GM18526 (cell line): ENCODE data around the gene GOLT1A.

Source experiments
- POLR2A ChIP-seq: IDR thresholded peaks from 3 replicates; pipeline ENCODE4 v1.6.1; 2011; ENCODE audit not compliant: insufficient read length; ENCODE audit errors: extremely low read depth

GOLT1A gene

DNA sequence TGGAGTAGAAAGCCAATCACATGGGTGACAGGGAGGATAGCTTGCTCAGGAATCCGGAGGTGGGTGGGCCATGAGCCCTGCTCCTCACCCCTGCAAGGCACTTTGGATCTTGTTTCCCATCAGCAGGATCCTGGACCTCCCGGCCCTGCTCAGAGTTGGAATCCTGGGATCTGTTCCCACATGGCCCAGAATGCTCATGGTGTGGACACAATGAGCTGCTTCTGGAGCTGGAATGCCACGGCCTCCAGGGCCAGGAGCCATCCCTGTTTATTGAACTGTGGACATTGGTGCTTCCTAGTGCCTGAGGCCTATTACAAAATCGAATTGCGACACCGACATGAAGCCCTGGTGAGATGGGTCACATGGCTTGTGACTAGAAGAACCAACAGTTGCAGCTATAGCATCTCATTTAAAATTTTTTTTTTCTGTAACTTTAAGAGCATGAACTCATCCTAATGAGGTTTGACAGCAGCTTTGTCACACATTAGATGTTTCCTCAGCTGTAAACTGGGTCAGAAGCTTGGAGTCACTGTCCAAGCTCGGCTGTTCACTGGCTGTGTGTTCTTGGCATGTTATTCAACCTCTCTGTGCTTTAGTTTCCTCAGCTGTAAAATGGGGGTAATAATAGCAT lies 40.4 kb upstream of the GOLT1A start:
- no peak for TF ChIP-seq POLR2A

DNA sequence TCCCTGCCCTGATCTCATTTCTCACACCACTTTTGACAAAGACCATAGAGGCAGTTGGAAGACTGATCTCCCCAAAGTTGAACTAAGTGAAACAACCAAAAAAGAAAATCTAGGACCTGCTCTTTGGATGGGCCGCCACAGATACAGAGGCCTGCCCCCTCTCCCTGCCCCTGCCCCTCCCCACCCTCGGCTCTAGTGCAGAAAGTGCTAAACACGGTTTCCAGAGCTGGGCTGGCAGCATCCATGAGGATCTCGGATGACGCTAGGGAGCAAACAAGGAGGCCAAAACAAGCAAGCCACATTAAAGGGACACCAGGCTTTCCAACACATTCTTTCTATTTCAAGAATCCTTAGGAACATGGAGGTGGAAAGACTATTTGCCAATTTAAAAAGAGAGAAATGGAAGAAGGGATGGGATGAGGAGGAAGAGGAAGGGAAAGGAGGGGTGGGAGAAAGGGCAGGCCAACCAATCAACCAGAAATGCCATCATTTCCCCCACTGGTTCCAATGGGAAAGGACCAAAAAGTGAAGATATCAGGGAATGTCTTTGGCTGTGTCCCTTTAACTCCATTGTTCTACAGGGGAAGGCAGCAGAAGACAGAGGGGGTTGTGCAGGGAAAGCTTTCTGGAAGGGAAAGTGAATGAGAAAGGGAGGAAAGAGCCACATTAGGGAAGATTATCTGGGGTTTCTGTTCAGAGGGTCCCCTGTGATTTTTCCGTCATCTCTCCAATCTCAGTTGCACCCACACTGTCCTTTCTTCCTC lies 38.3 kb upstream of the GOLT1A start:
- TF ChIP-seq POLR2A: no peak

DNA sequence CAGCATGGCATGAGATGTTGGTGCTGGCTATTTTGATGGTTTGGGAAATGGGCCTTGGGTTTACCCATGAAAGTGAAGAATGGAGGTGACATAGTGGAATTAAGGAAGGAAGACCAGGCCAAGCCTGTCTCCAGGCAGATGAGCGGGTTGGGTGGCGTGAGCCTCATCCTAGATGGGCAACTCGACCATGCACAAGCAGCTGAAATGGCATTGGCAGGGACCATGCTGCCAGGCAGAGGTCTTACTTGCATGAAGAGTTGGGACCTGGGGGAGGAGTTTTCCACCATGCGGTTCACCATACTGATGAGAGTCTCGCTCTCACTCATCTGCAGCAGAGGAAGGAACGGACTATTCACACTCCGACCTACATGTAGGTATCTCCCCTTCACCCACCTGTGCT lies 37.5 kb upstream of the GOLT1A start:
- TF ChIP-seq POLR2A: no peak

DNA sequence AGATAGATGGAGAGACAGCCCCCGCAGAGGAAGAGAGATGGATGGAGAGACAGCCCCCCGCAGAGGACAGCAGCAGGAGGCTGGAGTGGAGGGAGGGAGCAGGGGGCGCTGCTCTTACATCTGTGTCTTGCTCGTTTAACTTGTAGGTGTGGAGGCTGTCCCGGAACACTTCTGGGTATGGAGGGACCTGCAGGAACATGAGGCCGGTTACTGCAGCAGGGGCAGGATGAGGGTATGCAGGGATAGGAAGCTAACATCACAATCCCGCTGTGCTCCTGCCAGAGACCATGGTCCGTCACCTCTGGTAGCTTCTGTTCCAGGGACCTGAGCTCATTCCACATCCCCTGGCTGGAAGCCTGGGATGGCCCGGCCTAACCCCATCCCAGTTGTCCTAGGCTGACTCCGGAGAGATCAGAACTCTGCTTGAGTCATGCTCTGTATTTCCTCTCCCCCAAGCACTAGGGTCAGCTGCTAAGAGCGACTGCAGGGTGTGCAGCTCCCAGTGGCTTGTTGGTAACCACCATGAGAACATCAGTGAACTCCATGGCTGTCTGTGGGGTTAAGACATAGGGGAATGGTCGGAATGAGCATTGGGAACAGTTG lies 36.7 kb upstream of the GOLT1A start:
- TF ChIP-seq POLR2A: no peak

DNA sequence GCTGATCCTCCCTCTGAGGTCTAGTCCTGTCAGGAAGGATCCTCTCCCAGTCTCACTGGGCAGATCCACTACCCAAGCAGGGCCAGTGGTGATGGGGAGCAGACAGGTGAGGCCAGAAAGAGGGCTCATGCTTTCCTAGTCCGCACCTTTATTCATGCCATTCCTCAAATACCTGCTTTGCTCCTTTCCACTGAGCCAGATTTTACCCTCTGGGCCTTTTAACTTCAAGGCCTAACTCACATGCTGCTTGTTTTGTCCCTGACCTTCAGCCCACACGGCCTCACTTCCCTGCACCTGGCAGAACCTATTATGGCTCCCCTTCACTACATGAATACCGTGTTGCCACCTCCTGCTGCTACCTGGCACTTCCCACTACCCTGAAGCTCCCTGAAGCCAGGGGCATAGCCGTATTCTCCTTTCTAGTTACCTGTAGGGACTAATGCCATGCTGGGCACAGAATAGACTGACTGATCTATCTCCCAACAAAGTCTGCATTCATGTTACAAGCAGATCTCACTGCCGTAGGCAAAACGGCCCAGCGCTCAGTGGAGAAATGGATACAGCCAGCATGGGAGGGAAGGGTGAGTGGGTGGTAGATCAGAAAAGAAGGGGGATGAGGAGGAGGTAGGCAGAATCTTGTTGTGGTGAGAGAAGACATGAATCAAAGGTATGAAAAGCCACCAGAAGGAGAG lies 36.1 kb upstream of the GOLT1A start:
- TF ChIP-seq POLR2A: no peak

DNA sequence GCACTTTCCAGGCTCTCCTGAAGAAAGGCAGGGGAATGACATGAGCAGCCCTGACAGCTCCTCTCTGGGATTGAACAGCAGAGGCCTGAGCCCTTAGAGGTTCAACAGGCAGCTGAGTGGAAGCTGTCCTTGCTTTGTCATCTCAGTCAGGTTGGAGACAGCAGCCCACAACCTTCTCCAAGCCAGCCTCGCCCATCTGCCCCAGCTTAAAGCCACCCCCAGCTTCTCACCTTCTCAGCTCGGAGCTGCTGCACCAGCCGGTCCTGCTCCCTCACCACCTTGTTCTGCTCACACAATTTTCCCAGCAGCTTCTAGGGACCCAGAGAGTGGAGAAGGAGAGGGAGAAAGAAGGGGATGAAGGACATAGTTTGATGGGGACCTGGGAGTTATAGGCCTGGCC lies 35.2 kb upstream of the GOLT1A start:
- no peak for TF ChIP-seq POLR2A

DNA sequence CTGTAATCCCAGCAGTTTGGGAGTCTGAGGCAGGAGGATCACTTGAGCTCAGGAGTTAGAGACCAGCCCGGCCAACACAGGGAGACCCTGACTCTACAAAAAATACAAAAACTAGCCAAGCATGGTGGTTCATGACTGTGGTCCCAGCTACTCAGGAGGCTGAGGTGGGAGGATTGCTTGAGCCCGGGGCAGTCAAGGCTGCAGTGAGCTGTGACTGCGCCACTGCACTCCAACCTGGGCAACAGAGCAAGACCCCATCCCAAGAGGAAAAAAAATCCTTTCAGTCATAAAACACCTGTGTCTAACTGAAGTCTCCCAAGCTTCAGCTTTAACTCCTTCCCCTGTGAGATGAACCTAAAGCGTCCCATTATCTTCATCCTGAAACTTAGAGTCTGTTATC lies 33.1 kb upstream of the GOLT1A start:
- no peak for TF ChIP-seq POLR2A

DNA sequence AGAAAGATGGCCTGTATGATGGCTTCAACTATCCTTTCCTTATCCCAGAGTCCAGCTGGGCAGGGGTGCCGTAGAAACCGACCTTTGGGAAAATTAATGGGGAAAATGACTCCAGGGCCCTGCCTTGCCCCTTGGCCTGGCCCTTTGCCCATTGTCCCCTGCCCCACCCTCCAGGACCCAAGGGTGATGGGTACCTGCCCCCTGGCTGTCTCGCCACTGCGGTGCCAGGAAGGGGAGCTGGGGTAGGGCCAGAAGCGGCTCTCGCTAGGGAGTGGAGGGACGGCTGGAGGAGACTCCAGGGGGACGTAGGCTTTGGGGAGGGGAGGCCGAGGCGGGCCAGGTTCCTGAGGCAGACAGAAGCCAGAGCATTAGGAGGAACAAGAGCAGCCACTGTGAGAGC lies 29.1 kb upstream of the GOLT1A start:
- no peak for TF ChIP-seq POLR2A

DNA sequence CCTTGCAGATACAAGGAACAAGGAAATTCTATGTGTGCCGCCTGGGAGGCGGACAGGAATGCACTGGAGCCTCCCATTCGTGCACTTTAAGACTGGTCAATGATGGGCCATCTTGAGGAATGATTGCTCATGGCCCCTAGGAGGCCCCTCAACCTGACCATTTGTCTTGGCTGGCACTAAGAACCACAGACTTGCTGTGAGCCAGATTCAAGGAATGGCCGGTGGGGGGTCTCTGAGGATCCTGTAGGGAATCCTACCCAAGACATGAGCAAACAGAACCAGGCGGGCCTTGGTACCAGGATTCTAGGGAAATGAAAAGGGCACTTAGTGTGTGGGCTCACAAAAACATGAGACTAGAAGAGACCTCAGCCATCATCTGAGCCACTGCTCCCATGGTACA lies 28.1 kb upstream of the GOLT1A start:
- no peak for TF ChIP-seq POLR2A

DNA sequence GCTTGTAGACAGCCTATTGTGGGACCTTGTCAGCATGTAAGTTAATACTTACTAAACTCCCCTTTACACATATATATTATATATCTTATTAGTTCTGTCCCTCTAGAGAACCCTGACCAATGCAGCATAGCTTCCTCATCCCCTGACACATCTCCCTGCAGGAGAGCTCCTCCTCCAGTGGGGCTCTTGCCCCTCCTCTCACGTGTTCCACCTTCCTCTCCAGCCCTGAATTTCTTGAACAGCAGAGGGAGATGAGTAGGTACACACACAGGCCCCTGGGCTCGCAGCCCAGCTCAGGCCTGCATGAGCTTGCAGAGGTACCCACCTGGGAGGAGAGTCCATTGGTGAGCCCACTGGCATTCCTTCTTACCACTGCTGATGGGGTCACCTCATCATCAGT lies 27.3 kb upstream of the GOLT1A start:
- no peak for TF ChIP-seq POLR2A

DNA sequence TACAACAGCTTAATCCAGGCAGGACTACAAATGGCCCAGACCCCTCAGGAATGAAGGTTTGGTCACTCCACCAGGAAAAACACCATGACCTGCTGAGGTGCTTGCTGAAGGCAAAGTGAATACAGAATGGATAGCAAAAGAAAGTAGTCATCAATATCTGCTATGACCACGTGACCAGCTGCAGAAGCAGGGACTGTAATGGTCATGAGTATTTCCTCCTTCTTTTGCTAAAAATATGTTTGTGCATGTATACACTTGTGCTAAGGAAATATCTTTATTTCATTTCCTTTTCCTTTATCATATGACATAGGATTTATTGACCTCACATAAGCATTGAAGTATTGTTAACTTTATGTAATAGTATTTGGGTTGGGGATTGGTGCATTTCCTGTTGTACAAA lies 26.4 kb upstream of the GOLT1A start:
- no peak for TF ChIP-seq POLR2A

DNA sequence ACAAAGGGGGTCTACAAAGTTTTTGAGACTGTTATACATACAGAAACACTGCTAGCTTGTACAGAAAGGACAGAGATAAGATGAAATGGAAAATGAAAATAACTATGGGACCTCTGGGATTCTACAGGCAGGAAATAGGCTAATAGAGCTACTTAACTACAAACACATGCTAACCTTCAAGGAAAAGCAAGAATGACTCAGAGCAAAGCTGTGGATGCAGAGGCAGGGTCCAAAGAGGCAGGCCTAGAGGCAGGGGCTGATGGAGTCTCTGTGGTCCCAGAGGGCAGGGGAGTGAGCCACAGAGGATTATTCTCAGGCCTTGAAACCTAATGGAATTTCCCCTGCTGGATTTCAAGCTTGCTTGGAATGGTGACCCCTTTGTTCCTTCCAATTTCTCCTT lies 18.7 kb upstream of the GOLT1A start:
- no peak for TF ChIP-seq POLR2A

DNA sequence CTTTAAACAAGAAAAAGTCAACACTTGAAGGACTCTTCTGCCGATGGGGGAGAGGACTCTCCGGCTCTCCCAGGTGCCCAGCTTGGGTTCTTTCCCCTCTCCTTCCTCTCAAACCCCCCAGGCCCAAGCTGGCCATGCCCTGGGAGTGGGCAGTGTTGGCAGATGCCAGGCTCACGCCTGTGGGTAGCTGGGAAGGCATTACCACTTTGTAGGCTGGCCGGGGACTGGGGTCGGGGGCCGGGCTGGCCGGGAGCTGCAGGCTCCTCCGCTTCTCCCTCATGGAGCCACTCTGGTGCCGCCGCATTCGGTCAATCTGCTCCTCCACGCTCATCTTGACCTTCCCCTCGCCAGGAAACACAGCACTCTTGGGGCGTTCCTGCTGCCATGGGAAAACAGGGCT lies 16.4 kb upstream of the GOLT1A start:
- TF ChIP-seq POLR2A: no peak

DNA sequence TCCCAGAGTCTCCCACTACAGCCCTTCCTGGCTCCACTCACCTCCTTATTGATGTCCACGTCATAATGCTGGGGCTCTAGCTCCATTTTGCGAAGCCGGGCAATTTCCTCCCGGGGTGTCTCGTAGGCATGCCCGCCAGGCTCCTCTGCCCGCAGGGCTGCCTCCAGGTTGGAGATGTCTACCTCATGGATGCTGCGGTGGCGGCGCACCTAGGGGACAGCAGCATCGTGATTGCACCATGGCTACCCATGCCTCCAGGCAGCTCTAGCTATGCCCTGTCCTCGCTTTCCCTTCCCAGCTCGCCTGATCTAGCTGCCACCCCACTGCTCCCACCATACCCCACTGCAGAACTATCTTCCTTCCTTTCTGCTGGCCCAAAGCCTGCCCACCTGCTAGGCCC lies 15.1 kb upstream of the GOLT1A start:
- no peak for TF ChIP-seq POLR2A

DNA sequence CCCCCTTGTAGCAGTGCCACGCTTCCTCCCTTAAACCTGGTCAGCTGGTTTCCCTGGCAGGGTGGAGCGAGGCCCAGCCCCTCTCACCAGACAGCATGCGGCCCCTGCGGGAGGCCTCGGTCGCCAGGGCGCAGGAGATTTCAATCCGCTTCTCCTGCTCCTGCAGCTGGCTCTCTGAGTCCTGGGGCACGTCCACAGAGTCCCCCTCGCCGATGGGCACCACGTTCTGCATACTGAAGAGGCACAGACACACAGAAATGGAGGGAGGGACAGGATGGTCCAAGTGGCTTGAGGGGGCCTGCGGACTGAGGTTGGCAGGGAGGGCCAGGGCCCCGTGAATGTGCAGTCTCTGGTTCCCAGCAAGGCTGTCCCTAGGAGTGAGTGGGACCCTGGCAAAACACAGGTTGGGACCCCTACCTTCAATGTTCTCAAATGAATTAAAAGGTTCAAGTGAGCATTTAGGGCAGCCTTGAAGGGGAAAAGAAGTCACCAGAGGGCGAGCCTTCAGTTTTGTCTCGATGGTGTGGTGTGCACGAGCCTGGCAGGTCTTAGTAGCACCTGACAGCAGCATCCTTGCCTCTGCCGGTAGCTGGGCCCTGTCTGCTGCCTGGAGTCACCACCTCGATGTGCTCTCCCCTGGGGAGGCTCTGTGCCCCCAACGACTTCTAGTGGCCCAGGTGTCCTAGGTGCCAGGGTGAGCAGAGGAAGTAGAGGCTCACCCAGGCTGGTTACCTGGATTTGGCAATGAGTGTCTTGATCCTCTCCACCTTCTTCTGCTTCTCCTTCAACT lies 14.4 kb upstream of the GOLT1A start:
- TF ChIP-seq POLR2A: no peak
